ENCODE results near the gene CYP27B1.

DNA sequence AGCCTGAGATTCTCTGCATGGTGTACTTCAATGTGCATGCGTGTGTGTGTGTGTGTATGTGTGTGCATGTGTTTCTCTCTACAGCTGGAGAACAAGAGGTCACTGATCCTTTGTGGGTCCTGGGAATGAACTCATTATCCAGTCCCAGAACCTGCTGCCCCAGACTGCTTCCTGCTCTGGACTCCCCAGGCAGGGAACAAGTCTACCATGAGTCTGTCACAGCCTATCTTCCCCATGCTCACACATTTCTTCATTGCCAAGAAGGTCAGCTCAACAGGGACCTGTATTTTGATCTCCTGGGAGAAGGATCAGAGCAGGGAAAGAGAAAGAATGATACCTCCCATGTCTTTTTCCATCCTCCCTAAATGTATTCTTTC is 25.5 kb downstream of the CYP27B1 start:
- TF ChIP-seq, protein P1, sequence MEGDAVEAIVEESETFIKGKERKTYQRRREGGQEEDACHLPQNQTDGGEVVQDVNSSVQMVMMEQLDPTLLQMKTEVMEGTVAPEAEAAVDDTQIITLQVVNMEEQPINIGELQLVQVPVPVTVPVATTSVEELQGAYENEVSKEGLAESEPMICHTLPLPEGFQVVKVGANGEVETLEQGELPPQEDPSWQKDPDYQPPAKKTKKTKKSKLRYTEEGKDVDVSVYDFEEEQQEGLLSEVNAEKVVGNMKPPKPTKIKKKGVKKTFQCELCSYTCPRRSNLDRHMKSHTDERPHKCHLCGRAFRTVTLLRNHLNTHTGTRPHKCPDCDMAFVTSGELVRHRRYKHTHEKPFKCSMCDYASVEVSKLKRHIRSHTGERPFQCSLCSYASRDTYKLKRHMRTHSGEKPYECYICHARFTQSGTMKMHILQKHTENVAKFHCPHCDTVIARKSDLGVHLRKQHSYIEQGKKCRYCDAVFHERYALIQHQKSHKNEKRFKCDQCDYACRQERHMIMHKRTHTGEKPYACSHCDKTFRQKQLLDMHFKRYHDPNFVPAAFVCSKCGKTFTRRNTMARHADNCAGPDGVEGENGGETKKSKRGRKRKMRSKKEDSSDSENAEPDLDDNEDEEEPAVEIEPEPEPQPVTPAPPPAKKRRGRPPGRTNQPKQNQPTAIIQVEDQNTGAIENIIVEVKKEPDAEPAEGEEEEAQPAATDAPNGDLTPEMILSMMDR (conservative IDR thresholded peaks at IDR 0.05; ENCODE audit: low read depth, low read length) = no peak
- TF ChIP-seq EZH2 (IDR thresholded peaks at IDR 0.05; ENCODE audit: borderline replicate concordance, low read depth, low read length, poor library complexity, severe bottlenecking) = no peak
